CD4-positive, alpha-beta T cell treated with Interleukin-15 for 1 hour (primary cell): ENCODE measurements around the gene FAM72D.
A peak's percentile ranks its signal among the peaks of the same experiment; 100 is the strongest.
"Not testable (repeated sequence)": the region's sequence is repeated elsewhere in the genome, so short reads cannot be mapped to it uniquely, and the experiment has no call there.

ENCODE experiments used
- DNase-seq: peaks from one replicate; pipeline ENCODE4 v3.0.0-alpha.2; 2020

FAM72D gene

GRCh38 chr1:145095284-145096057 lies at the start of gene FAM72D, which contains the start of gene SRGAP2B:
Gene FAM72D, plus strand, starts transcription at chr1:145095974. Its CDS starts 874 bp downstream, at chr1:145096848.
Gene SRGAP2B, minus strand, starts transcription at chr1:145095328. Its CDS starts 2,427 bp downstream, at chr1:145092901.
- DNase-seq: not testable (repeated sequence)

GRCh38 chr1:145047553-145047952 lies 48.2 kb upstream of the FAM72D start:
- not testable (repeated sequence) for DNase-seq

- DNase-seq: not testable (repeated sequence)
These were observed 47.5 kb upstream of the FAM72D start for GRCh38 chr1:145048181-145048856.

- DNase-seq: not testable (repeated sequence)
These were observed 43.6 kb upstream of the FAM72D start for GRCh38 chr1:145052019-145052776.

- not testable (repeated sequence) for DNase-seq
These were observed 42.3 kb upstream of the FAM72D start for GRCh38 chr1:145053428-145053827.

GRCh38 chr1:145055217-145055760 lies 40.5 kb upstream of the FAM72D start:
- not testable (repeated sequence) for DNase-seq

- not testable (repeated sequence) for DNase-seq
These were observed 37.6 kb upstream of the FAM72D start for GRCh38 chr1:145058184-145058583.

- DNase-seq: not testable (repeated sequence)
These were observed 32.5 kb upstream of the FAM72D start for GRCh38 chr1:145063285-145063684.

GRCh38 chr1:145063941-145064648 lies 31.7 kb upstream of the FAM72D start:
- DNase-seq: not testable (repeated sequence)

GRCh38 chr1:145065194-145065826 lies 30.5 kb upstream of the FAM72D start:
- DNase-seq: not testable (repeated sequence)

GRCh38 chr1:145066486-145066885 lies 29.3 kb upstream of the FAM72D start:
- DNase-seq: not testable (repeated sequence)

- not testable (repeated sequence) for DNase-seq
These were observed 24.2 kb upstream of the FAM72D start for GRCh38 chr1:145071569-145071968.

GRCh38 chr1:145074021-145074559 lies 21.7 kb upstream of the FAM72D start:
- DNase-seq: not testable (repeated sequence)

- not testable (repeated sequence) for DNase-seq
These were observed 18.9 kb upstream of the FAM72D start for GRCh38 chr1:145076877-145077276.

GRCh38 chr1:145077872-145078786 lies 17.6 kb upstream of the FAM72D start:
- not testable (repeated sequence) for DNase-seq

GRCh38 chr1:145078787-145079370 lies 16.9 kb upstream of the FAM72D start:
- not testable (repeated sequence) for DNase-seq

- DNase-seq: peak; percentile 17
These were observed 16.0 kb upstream of the FAM72D start for GRCh38 chr1:145079737-145080136.

- not testable (repeated sequence) for DNase-seq
These were observed 15.6 kb upstream of the FAM72D start for GRCh38 chr1:145080193-145080592.

- DNase-seq: not testable (repeated sequence)
These were observed 13.1 kb upstream of the FAM72D start for GRCh38 chr1:145082483-145083255.
